Measurements from ENCODE around the gene MRPL53. TPM values are rescaled to one million over a fixed set of nuclear protein-coding genes. Genes with fewer than 3 reads are reported as not detected.
A peak's percentile ranks its signal among the peaks of the same experiment; 100 is the strongest.
"Not testable (repeated sequence)": the region's sequence is repeated elsewhere in the genome, so short reads cannot be mapped to it uniquely, and the experiment has no call there.

The MRPL53 gene
- total RNA-seq, 4 donors from 2014 or later = 8.8 to 101 (median 45.8) TPM

- no peak for TF ChIP-seq POLR2A (IDR thresholded peaks at IDR 0.05)
- TF ChIP-seq CTCF (IDR thresholded peaks at IDR 0.05) = no peak
- DNase-seq = no peak
- H3K27ac ChIP-seq = no peak overlapping the region
- H3K4me1 ChIP-seq = peaks cover 0 to 9% of the 10 kb centered on the region in 2 donors
- intact Hi-C loops (cut with DNase I; ENCODE audit: low total_unique reads) = no loop called here
- no peak overlapping the region for H3K4me3 ChIP-seq
- H3K9me3 ChIP-seq = no peaks in the 10 kb centered on the region
- H3K27me3 ChIP-seq = peaks cover 0 to 9% of the 10 kb centered on the region in 2 donors
- H3K36me3 ChIP-seq = no peaks in the 10 kb centered on the region
Observed at GRCh38 chr2:74493546-74493945, 21.1 kb upstream of the MRPL53 start.

- H3K36me3 ChIP-seq = no peaks in the 10 kb centered on the region
- H3K27ac ChIP-seq = no peak overlapping the region
- TF ChIP-seq POLR2A (IDR thresholded peaks at IDR 0.05) = no peak
- no peak for TF ChIP-seq CTCF (IDR thresholded peaks at IDR 0.05)
Observed at GRCh38 chr2:74491648-74492544, 19.4 kb upstream of the MRPL53 start.

DNA sequence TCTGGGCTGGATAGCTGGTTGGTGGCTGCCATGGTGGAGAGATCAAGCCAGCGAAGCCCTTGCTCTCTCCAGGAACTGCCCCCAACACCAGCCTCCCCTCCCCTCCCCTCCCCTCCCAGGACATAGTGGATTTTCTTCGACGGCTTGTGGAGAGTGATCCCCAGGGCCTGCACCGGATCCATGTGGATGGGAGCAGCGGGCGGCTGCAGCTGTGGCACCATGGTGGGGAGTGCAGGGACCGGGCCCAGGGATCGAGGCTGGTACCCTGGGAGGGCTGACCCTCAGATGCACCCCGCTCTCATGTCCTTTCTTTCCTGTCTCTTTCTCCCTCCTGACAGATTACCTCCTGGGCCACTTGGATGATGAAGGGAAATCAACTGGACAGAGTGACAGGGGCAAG lies 17.4 kb upstream of the MRPL53 start:
- no peak for DNase-seq
- no peak for TF ChIP-seq POLR2A (IDR thresholded peaks at IDR 0.05)
- TF ChIP-seq CTCF (IDR thresholded peaks at IDR 0.05) = no peak
- Histone ChIP-seq H3K4me1 (no peaks in the 10 kb centered on the region), H3K27me3 (no peaks in the 10 kb centered on the region), H3K27ac (no peak overlapping the region), H3K9me3 (no peaks in the 10 kb centered on the region), H3K4me3 (no peak overlapping the region), H3K36me3 (no peaks in the 10 kb centered on the region)
- intact Hi-C loops (cut with DNase I; ENCODE audit: low total_unique reads) = no loop called here

More at GRCh38 chr2:74491648-74492544, 19.4 kb upstream of the MRPL53 start:
- H3K9me3 ChIP-seq = no peaks in the 10 kb centered on the region
- H3K4me3 ChIP-seq = no peak overlapping the region
- H3K27me3 ChIP-seq = no peaks in the 10 kb centered on the region
- no peaks in the 10 kb centered on the region for H3K4me1 ChIP-seq
- intact Hi-C loops (cut with DNase I; ENCODE audit: low total_unique reads) = no loop called here
- DNase-seq = no peak

GRCh38 chr2:74488643-74489481 lies 16.4 kb upstream of the MRPL53 start:
- Histone ChIP-seq H3K4me1 (no peaks in the 10 kb centered on the region), H3K9me3 (no peaks in the 10 kb centered on the region), H3K36me3 (no peaks in the 10 kb centered on the region), H3K27ac (no peak overlapping the region), H3K4me3 (no peak overlapping the region), H3K27me3 (no peaks in the 10 kb centered on the region)
- intact Hi-C loops (cut with DNase I; ENCODE audit: low total_unique reads) = no loop called here
- TF ChIP-seq POLR2A (IDR thresholded peaks at IDR 0.05) (no peak), CTCF (IDR thresholded peaks at IDR 0.05) (no peak)
- DNase-seq = no peak

DNA sequence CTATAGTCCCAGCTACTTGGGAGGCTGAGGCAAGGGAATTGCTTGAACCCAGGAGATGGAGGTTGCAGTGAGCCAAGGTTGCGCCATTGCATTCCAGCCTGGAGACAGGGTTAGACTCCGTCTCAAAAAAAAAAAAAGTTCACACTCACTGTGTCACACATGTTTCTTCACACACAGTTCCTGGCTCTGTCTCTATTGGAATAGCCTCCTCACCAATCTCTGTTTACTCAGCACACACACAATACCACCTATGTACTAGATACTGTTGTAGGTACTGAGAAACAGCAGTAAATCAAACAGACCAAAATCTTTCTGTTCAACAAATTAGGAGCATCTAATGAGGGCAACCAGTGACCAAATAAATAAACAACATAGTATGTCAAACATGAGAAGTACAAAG lies 13.7 kb upstream of the MRPL53 start:
- TF ChIP-seq POLR2A (IDR thresholded peaks at IDR 0.05) (no peak), CTCF (IDR thresholded peaks at IDR 0.05) (no peak)
- no peak for DNase-seq
- intact Hi-C loops (cut with DNase I; ENCODE audit: low total_unique reads) = no loop called here
- Histone ChIP-seq H3K27ac (no peak overlapping the region), H3K4me3 (no peak overlapping the region), H3K9me3 (no peaks in the 10 kb centered on the region), H3K36me3 (no peaks in the 10 kb centered on the region), H3K27me3 (no peaks in the 10 kb centered on the region), H3K4me1 (peaks cover 0 to 7% of the 10 kb centered on the region in 2 donors)

GRCh38 chr2:74483675-74484164 lies 11.2 kb upstream of the MRPL53 start:
- not testable (repeated sequence) for H3K36me3 ChIP-seq, H3K9me3 ChIP-seq, H3K27me3 ChIP-seq, DNase-seq
- Histone ChIP-seq H3K4me3 (peak overlapping the region; percentile 91 to 93), H3K27ac (peak overlapping the region in 1 of 2 donors; percentile 91), H3K4me1 (peaks cover 0 to 10% of the 10 kb centered on the region in 2 donors)
- intact Hi-C loops (cut with DNase I; ENCODE audit: low total_unique reads) = loop anchor here (2.0 kb wide), 1 partner anchor 105 kb away; no protein-coding TSS in a partner anchor
